K562 (cell line): ENCODE data around the gene FBXW8. TPM values are rescaled to one million over a fixed set of nuclear protein-coding genes. Genes with fewer than 3 reads are reported as not detected.
A peak's percentile ranks its signal among the peaks of the same experiment; 100 is the strongest.

Experiments used
- ARID3B ChIP-seq: fragments of 250-450 bp; sonication (Bioruptor Pico); IDR thresholded peaks from 2 replicates; pipeline ENCODE4 v1.4.0; 2020; ENCODE audit warnings: borderline replicate concordance
- ATF7 ChIP-seq: fragments of 450-650 bp; IDR thresholded peaks from 2 replicates; pipeline ENCODE4 v1.7.1; 2014; ENCODE audit warnings: mild to moderate bottlenecking, moderate library complexity
- CBFA2T2 ChIP-seq: fragments of 450-650 bp; conservative IDR thresholded peaks from 2 replicates; pipeline ENCODE4 v1.6.1; 2017; ENCODE audit warnings: mild to moderate bottlenecking
- CBFA2T3 ChIP-seq: fragments of 450-650 bp; IDR thresholded peaks from 2 replicates; pipeline ENCODE4 v1.6.1; 2017
- CBX3 ChIP-seq, 2 experiments: IDR thresholded peaks; 1 replicate in 1 of 2; 2 replicates in 1 of 2; pipeline ENCODE4 v1.6.1; 2012; ENCODE audit warnings: inconsistent platforms in 2 of 2, low read length in 2 of 2, borderline replicate concordance in 1 of 2, control low read depth in 1 of 2
- CCNT2 ChIP-seq: IDR thresholded peaks from 2 replicates; pipeline ENCODE4 v1.6.1; 2011; ENCODE audit warnings: borderline replicate concordance, low read depth, mild to moderate bottlenecking, moderate library complexity, mixed read lengths, low read length; ENCODE audit not compliant: insufficient read length; ENCODE audit errors: extremely low read depth
- CTBP1 ChIP-seq: fragments of 450-650 bp; IDR thresholded peaks from 2 replicates; pipeline ENCODE4 v1.6.1; 2016; ENCODE audit warnings: borderline replicate concordance
- DPF2 ChIP-seq: fragments of 450-650 bp; IDR thresholded peaks from 2 replicates; pipeline ENCODE4 v1.6.1; 2016
- ELF1 ChIP-seq: fragments of 200-800 bp; sonication (Bioruptor generic); IDR thresholded peaks from 2 replicates; pipeline ENCODE4 v1.6.1; 2016; ENCODE audit warnings: missing genetic modification characterization, missing compliant biosample characterization
- EP300 ChIP-seq: IDR thresholded peaks from 2 replicates; pipeline ENCODE4 v1.6.1; 2012; ENCODE audit warnings: low read length, improper control_type of control experiment
- ETV5 ChIP-seq: sonication (generic); formaldehyde crosslinking; IDR thresholded peaks from 2 replicates; pipeline ENCODE4 v1.4.0; 2020; ENCODE audit warnings: low read depth, mild to moderate bottlenecking, missing genetic modification reagents
- ETV6 ChIP-seq, 3 experiments: fragments of 150-350 bp in 1 of 3; sonication (generic) in 1 of 3; formaldehyde crosslinking in 1 of 3; IDR thresholded peaks; 2 replicates each; pipeline versions ENCODE4 v1.6.1 to v1.8.0; 2014 to 2022; ENCODE audit warnings: borderline replicate concordance in 2 of 3, low read depth in 2 of 3, antibody characterized with exemption in 1 of 3, low read length in 1 of 3, mild to moderate bottlenecking in 1 of 3, missing genetic modification reagents in 1 of 3
- HNRNPK ChIP-seq: fragments of 200-400 bp; formaldehyde crosslinking; IDR thresholded peaks from one replicate; pipeline ENCODE4 v1.6.1; 2018; ENCODE audit warnings: mild to moderate bottlenecking, low read depth, low read length; ENCODE audit not compliant: poor library complexity, severe bottlenecking
- JUND ChIP-seq, 2 experiments: IDR thresholded peaks; 2 replicates in 1 of 2; 3 replicates in 1 of 2; pipeline ENCODE4 v1.6.1; 2011; ENCODE audit warnings: borderline replicate concordance in 2 of 2, low read depth in 2 of 2, low read length in 2 of 2, improper control_type of control experiment in 1 of 2, missing biosample characterization in 1 of 2, missing genetic modification characterization in 1 of 2, missing genetic modification reagents in 1 of 2
- MTA3 ChIP-seq: fragments of 450-650 bp; formaldehyde crosslinking; IDR thresholded peaks from 2 replicates; pipeline ENCODE4 v1.6.1; 2017; ENCODE audit warnings: mild to moderate bottlenecking, borderline replicate concordance
- NBN ChIP-seq: fragments of 450-650 bp; IDR thresholded peaks from 2 replicates; pipeline ENCODE4 v1.6.1; 2016; ENCODE audit warnings: low read depth, mild to moderate bottlenecking
- NCOR1 ChIP-seq: fragments of 450-650 bp; IDR thresholded peaks from 2 replicates; pipeline ENCODE4 v1.6.1; 2016; ENCODE audit warnings: mild to moderate bottlenecking, moderate library complexity
- SAFB ChIP-seq: fragments of 200-400 bp; formaldehyde crosslinking; IDR thresholded peaks from 2 replicates; pipeline ENCODE4 v1.6.1; 2017; ENCODE audit warnings: low read depth, low read length, borderline replicate concordance
- SMARCA4 ChIP-seq: fragments of 450-650 bp; IDR thresholded peaks from 2 replicates; pipeline ENCODE4 v1.6.1; 2016
- TAL1 ChIP-seq: fragments of 450-650 bp; IDR thresholded peaks from 2 replicates; pipeline ENCODE4 v1.6.1; 2016; ENCODE audit warnings: mild to moderate bottlenecking
- TBL1XR1 ChIP-seq, 2 experiments: IDR thresholded peaks; 2 replicates each; pipeline ENCODE4 v1.6.1; 2012; ENCODE audit warnings: improper control_type of control experiment in 2 of 2, low read length in 2 of 2, mild to moderate bottlenecking in 1 of 2
- TRIM24 ChIP-seq, 2 experiments: fragments of 450-650 bp; IDR thresholded peaks; 2 replicates each; pipeline ENCODE4 v1.6.1; 2016
- ZNF224 ChIP-seq: sonication (generic); formaldehyde crosslinking; IDR thresholded peaks from 2 replicates; pipeline ENCODE4 v1.8.0; 2022; ENCODE audit warnings: mild to moderate bottlenecking, missing genetic modification reagents
- ZNF274 ChIP-seq: IDR thresholded peaks from 2 replicates; pipeline ENCODE4 v1.6.1; 2011; ENCODE audit warnings: low read depth, mild to moderate bottlenecking, low read length, moderate library complexity, borderline replicate concordance
- polyA plus RNA-seq, 8 experiments: library from polyadenylated mRNA; depleted of rRNA in 4 of 8; stranded (reverse) in 5 of 8; unstranded in 3 of 8; fragments of >200 nt; fragmentation: Nextera tagmentation in 2 of 8; fragmentation: Illumina TruSeq in 1 of 8; extraction: Ambion mirVana in 2 of 8; extraction: Trizol in 1 of 8; gene quantifications; 2 replicates each; pipeline versions ENCODE4 v1.2.1 to v1.2.3, GENCODE V29; 2011 to 2014; ENCODE audit warnings: inconsistent platforms in 1 of 8, missing spikeins in 1 of 8
- total RNA-seq, 7 experiments: library from RNA; depleted of rRNA in 6 of 7; stranded (reverse); fragments of >200 nt in 6 of 7; fragmentation: Illumina TruSeq in 2 of 7; extraction: Trizol in 2 of 7; gene quantifications; 2 replicates each; pipeline versions ENCODE4 v1.2.1 to v1.2.3, GENCODE V29; 2011 to 2021; ENCODE audit warnings: low replicate concordance in 1 of 7
- TF ChIP-seq, protein P1 (sequence below): fragments of 450-650 bp; IDR thresholded peaks from 2 replicates; pipeline ENCODE4 v1.6.1; 2017; ENCODE audit warnings: antibody characterized with exemption
- TF ChIP-seq, protein P2 (sequence below): sonication (generic); formaldehyde crosslinking; IDR thresholded peaks from 2 replicates; pipeline ENCODE4 v1.8.0; 2022; ENCODE audit warnings: missing genetic modification reagents, mild to moderate bottlenecking, borderline replicate concordance

Gene FBXW8
- total and polyA plus RNA-seq, 9 of the 15 experiments (the other 6 are each of a cell fraction or from before 2014, with no cell fraction given) = 0.58 to 8.3 (median 4.4) TPM

GRCh38 chr12:116919247-116919661 is 8.5 kb downstream of the FBXW8 start (continued):
- TF ChIP-seq JUND (IDR thresholded peaks at IDR 0.05; ENCODE audit: borderline replicate concordance, low read depth, low read length) (peak; percentile 61; the same call in 1 of the 2 replicates), JUND (tag; IDR thresholded peaks at IDR 0.05; ENCODE audit: borderline replicate concordance, low read depth, low read length) (peak; percentile 49; the same call in 1 of the 3 replicates), ETV5 (CRISPR knock-in tag) (peak; percentile 93), DPF2 (peak; percentile 91), EP300 (peak; percentile 80), NCOR1 (peak; percentile 46), HNRNPK (no peak), ZNF274 (no peak), ELF1 (tag) (peak; percentile 70), TBL1XR1 (IDR thresholded peaks at IDR 0.05; ENCODE audit: low read length in 2 of 2) (peak in 1 of 2 experiments; percentile 42; a peak in 1 of 4 replicates), SAFB (no peak), CBFA2T2 (peak; percentile 50), NBN (peak; percentile 80; the same call in 1 of the 2 replicates), CBFA2T3 (peak; percentile 82), MTA3 (peak; percentile 70; the same call in 1 of the 2 replicates), SMARCA4 (peak; percentile 91), CTBP1 (peak; percentile 80), TRIM24 (IDR thresholded peaks at IDR 0.05) (peak in 1 of 2 experiments; percentile 43; a peak in 1 of 4 replicates), ZNF224 (no peak), TAL1 (peak; percentile 64), ETV6 (IDR thresholded peaks at IDR 0.05; ENCODE audit: borderline replicate concordance in 1 of 2, low read depth in 2 of 2, low read length in 1 of 2) (peak; percentile 69 to 94; a peak in 3 of 4 replicates), ETV6 (CRISPR knock-in tag; IDR thresholded peaks at IDR 0.05; ENCODE audit: borderline replicate concordance) (no peak), CBX3 (IDR thresholded peaks at IDR 0.05; ENCODE audit: borderline replicate concordance in 1 of 2, low read length in 2 of 2) (peak in 1 of 2 experiments; percentile 88; a peak in 2 of 3 replicates), CCNT2 (peak; percentile 47), ATF7 (0 out of 2 replicates have a peak, but pooled peaks have one; percentile 26), ARID3B (CRISPR knock-in tag) (no peak)
- TF ChIP-seq, protein P1, sequence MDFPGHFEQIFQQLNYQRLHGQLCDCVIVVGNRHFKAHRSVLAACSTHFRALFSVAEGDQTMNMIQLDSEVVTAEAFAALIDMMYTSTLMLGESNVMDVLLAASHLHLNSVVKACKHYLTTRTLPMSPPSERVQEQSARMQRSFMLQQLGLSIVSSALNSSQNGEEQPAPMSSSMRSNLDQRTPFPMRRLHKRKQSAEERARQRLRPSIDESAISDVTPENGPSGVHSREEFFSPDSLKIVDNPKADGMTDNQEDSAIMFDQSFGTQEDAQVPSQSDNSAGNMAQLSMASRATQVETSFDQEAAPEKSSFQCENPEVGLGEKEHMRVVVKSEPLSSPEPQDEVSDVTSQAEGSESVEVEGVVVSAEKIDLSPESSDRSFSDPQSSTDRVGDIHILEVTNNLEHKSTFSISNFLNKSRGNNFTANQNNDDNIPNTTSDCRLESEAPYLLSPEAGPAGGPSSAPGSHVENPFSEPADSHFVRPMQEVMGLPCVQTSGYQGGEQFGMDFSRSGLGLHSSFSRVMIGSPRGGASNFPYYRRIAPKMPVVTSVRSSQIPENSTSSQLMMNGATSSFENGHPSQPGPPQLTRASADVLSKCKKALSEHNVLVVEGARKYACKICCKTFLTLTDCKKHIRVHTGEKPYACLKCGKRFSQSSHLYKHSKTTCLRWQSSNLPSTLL = no peak
- TF ChIP-seq, protein P2, sequence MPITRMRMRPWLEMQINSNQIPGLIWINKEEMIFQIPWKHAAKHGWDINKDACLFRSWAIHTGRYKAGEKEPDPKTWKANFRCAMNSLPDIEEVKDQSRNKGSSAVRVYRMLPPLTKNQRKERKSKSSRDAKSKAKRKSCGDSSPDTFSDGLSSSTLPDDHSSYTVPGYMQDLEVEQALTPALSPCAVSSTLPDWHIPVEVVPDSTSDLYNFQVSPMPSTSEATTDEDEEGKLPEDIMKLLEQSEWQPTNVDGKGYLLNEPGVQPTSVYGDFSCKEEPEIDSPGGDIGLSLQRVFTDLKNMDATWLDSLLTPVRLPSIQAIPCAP (CRISPR knock-in tag) = no peak
